GM10266 (cell line): ENCODE data around the gene POGLUT2.

Source experiments
- DNase-seq: peaks from one replicate; pipeline ENCODE4 v3.0.0; 2012; ENCODE audit errors: extremely low spot score
- TF ChIP-seq, protein P1 (sequence below): IDR thresholded peaks from 2 replicates; pipeline ENCODE4 v1.5.1; 2012; ENCODE audit warnings: mild to moderate bottlenecking, low read depth; ENCODE audit not compliant: control insufficient read depth, insufficient read depth; ENCODE audit errors: missing control alignments

POGLUT2 gene

DNA sequence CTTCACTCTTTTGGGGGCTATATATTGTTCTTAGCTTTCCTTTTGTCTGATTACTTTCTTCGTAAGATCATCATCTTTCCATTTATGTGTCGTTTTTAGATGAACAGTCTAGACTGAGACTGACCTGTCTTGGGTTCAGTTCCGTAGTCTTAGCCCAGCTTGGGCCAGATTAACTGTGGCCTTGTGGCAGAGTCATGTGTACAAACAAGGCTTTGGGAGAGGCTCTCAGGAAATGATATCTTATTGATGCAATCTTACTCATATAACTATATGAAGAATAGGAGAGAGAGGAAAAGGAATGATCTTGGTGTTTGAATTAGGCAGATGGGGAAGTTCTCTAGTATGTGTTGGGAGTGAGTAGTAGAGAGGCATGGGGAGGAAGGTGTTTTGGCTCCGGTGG lies 40.2 kb upstream of the POGLUT2 start:
- TF ChIP-seq, protein P1, sequence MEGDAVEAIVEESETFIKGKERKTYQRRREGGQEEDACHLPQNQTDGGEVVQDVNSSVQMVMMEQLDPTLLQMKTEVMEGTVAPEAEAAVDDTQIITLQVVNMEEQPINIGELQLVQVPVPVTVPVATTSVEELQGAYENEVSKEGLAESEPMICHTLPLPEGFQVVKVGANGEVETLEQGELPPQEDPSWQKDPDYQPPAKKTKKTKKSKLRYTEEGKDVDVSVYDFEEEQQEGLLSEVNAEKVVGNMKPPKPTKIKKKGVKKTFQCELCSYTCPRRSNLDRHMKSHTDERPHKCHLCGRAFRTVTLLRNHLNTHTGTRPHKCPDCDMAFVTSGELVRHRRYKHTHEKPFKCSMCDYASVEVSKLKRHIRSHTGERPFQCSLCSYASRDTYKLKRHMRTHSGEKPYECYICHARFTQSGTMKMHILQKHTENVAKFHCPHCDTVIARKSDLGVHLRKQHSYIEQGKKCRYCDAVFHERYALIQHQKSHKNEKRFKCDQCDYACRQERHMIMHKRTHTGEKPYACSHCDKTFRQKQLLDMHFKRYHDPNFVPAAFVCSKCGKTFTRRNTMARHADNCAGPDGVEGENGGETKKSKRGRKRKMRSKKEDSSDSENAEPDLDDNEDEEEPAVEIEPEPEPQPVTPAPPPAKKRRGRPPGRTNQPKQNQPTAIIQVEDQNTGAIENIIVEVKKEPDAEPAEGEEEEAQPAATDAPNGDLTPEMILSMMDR: no peak
- no peak for DNase-seq

DNA sequence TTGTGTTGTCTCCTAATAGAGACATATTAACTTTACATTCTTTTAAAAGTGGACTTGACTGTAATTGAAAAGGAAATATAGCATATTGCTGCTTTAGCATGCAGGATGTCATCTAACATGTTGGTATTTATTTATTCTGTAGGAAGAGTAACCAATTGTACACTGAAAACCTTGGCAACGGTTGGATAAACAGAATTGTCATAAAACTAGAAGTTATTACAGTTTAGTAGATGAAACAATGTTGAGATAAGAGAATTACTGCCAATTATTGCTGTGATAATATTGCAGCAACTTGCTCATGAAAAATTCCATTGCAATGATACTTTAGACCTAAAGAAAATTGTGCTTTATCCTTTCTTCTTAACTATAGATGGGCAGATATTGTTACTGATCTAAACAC lies 39.5 kb upstream of the POGLUT2 start:
- no peak for DNase-seq
- TF ChIP-seq, protein P1: no peak

DNA sequence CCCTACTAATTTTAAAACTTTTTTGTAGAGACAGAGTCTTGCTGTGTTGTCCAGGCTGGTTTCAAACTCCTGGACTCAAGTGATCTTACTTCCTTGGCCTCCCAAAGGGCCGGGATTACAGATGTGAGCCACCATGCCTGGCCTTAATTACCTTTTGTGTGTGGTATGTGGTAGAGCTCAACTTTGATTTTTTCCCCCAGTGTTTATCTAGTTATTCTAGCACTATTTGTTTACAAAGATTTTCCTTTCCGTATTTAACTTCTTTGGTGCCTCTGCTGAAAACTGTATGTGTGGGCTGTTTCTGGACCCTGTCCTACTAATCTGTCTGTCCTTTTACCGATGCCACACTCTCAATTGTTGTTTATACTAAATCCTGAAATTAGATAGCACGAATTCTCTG lies 37.7 kb upstream of the POGLUT2 start:
- no peak for DNase-seq
- TF ChIP-seq, protein P1: no peak

DNA sequence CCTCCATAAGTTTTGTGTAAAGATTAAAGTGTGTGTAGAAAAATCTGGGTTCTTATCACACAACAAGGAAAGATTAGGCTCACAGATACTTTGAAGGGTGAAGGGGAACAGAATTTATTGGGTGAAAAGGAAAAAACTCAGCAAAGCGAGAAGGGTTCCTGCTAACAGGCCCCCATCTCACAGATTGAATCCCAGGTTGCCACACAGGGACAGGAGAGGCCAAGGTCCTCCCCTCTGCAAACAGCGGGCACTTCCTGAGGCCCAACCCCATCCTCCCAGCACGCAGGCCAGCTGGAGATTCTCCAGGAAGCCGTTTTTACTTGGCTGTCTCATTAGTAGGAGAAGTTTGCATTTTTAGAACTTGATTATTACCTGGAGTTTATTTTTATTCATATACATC lies 31.9 kb upstream of the POGLUT2 start:
- TF ChIP-seq, protein P1: no peak
- no peak for DNase-seq

DNA sequence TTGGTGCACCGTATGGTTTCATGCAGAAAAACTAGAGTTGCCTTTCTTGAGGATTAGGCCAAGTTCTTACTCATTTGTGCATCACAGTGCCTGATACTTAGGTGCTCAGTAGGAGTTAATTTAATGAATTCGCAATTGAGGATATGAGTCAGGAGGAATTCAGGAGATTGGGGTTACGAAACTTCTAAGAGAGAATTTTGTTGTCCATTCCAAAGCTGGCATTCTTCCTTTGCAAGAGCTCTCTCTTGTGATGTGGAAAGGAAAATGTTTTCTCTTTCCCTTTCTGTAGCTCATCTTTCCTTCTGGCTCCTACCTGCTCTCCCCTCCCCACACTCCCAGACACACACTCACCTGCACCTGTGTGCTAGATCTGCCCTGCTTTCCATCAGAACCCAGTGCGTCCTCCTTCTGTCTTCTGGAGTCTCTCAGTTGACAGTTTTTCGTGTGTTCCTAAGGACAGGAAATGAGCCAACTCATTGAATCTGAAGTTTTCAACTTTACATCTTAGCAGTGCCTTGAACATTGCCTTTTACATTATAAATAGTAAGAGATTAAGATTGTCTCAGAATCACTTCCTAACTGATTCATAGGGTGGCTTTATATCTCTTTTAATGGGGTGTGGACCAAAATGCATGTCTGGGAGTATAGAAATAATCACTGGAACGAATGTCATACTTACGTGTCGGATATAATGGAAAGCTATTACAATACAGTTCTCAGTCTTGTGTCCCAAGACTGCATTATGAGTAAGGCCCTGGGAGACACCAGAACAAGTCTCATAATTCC lies 27.3 kb upstream of the POGLUT2 start:
- no peak for DNase-seq
- TF ChIP-seq, protein P1: no peak

DNA sequence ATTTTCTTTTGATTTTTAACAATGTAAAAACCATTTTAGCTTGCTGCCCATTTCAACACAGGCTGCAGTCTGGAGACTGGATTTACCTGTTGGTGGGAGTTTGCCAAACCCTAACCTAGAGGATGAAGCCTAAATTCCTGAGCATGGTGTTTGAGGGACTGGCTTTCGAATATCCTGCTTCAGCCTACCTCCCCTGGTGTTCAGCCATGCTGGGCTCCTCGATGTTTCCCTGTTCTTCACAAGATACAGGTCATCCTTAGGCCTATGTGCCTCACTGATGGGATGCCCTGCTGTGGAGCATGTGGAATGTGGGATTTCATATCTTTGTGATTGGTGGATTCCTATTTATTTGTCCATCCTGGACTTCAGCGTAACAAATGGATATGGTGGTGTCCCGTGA lies 26.6 kb upstream of the POGLUT2 start:
- DNase-seq: no peak
- TF ChIP-seq, protein P1: no peak

DNA sequence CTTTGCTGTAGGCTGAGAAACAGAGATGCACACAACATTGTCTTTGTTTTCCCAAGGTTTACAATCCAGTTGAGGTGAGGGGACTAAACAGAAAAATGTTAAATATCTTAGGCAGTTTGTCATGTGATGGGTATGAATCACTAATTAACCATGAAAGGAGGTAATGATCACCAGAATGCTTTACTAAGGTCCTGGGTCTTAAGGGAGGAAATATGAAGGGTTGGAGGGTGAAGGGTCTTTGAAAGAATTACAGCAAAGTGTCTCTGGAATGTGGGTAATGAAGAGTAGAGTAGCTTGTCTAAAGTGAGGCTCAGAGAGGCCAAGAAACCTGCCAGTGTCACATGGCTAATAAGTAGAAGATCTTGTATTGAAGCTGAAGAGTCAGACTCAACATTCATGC lies 19.1 kb upstream of the POGLUT2 start:
- DNase-seq: no peak
- TF ChIP-seq, protein P1: no peak
